ENCODE measurements around the gene STAT5A.

The STAT5A gene

DNA sequence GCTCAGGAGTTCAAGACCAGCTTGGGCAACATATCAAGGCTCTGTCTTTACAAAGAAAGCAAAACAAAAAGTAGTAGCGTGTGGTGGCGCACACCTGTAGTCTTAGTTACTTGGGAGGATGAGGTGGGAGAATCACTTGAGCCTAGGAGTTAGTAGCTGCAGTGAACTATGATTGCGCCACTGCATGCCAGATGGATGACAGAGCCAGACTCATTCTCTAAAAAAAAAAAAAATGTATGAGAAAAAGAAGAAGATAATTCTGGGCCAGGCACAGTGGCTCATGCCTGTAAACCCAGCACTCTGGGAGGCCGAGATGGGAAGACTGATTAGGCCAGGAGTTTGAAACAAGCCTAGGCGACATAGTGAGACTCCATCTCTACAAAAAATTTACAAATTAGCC, 40.6 kb upstream of the STAT5A start:
- DNase-seq (ENCODE audit: low read depth) = no peak

GRCh38 chr17:42248351-42249179, 39.7 kb upstream of the STAT5A start:
- peak overlapping the region; percentile 61 for H3K4me3 ChIP-seq (ENCODE audit: low read depth, low read length)
- TF ChIP-seq CTCF (IDR thresholded peaks at IDR 0.05; ENCODE audit: insufficient read depth, low read depth, low read length, missing control alignments) = no peak
- peak; percentile 90 for DNase-seq (ENCODE audit: low read depth)

More for the DNA sequence above, 40.6 kb upstream of the STAT5A start:
- no peak overlapping the region for H3K4me3 ChIP-seq (ENCODE audit: low read depth, low read length)
- TF ChIP-seq CTCF (IDR thresholded peaks at IDR 0.05; ENCODE audit: insufficient read depth, low read depth, low read length, missing control alignments) = no peak

DNA sequence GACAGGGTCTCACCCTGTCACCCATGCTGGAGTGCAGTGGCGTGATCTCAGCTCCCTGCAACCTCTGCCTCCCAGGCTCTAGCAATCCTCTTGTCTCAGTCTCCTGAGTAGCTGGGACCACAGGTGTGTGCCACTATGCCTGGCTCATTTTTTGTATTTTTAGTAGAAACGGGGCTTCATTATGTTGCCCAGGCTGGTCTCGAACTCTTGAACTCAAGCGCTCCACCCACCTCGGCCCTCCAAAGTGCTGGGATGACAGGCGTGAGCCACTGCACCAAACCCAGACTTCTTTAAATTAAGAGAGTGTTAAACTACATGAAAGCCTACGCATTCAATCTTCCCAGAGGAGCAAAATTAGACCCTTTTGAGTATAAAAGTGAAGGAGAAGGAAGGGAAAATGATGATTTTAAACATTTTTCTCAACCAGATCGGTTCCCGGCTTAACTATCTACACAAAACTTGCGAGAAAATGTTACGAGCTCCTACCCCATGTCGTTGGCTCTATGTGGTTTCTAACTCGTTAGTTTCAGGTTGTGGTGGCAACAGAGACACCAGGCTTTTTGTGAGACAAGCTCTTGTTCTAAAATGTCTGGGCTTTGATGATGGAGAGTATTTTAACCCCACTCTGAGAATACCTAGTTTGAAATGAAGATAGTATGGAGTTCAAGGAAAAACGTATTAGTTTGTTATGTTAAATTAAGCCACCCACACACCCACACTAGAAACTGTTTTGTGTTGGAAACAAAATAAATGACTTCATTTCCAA, 38.4 kb upstream of the STAT5A start:
- H3K4me3 ChIP-seq (ENCODE audit: low read depth, low read length) = no peak overlapping the region; the same call in 1 of the 2 replicates
- no peak for TF ChIP-seq CTCF (IDR thresholded peaks at IDR 0.05; ENCODE audit: insufficient read depth, low read depth, low read length, missing control alignments)
- DNase-seq (ENCODE audit: low read depth) = peak; percentile 67

DNA sequence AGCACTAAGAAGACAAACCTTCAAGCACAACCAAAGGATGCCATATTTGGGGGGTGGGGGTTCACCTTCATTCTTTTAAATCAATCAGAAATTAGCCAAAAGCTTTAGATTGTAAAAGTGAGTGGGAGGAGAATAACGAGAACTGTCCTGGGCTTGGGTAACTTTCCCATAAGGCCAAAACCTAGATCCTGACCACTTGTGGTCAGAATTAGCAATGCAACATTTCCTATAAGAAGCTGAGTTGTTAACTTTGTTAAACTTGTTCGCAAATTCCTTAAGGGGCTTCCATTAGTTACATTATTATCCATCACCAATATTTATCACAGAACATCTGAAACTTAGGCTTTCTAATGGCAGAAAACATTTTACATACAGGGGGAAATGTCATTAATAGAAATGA, 37.2 kb upstream of the STAT5A start:
- no peak for DNase-seq (ENCODE audit: low read depth)
- no peak for TF ChIP-seq CTCF (IDR thresholded peaks at IDR 0.05; ENCODE audit: insufficient read depth, low read depth, low read length, missing control alignments)
- no peak overlapping the region for H3K4me3 ChIP-seq (ENCODE audit: low read depth, low read length)

DNA sequence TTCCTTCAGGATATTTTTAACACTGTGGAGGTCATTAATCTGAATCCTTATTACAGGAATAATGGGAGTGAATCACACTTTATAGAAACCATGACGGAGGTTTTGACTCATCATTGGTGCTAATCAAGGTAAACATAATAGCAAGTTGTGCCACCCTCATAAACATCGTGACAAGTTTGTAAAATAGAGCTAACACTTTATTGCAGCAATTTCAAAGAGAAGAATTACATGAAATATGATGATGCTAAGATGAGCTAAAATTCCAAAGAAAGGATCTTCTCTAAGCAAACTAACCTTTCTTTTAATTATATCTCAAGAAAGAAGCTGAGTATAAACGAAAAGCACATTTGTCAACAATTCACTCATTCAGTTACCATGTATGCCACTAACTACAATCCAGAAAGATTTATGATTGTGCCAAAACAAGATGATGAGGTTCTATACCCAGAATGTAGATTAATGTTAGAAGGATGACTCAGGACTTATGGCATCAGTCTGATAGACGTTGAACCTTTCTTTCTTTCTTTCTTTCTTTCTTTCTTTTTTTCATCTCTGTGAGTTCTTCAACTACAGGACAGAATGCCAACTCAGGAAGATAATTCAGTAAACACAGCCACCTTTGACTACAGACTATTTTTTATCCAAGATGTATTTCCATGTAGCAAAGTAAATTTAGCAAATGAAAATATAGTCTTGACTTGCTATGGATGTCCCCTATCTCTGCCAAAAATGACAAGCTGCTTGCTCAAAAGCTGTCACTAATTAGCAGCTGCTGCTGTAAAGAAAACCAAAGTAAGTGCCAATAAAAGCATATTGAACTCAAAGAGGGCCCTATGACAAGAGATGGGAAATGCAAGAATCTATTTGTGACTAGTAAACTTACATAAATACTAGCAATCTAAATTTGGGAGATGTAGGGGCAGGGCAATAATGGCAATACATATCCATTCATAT, 35.4 kb upstream of the STAT5A start:
- H3K4me3 ChIP-seq (ENCODE audit: low read depth, low read length) = no peak overlapping the region
- DNase-seq (ENCODE audit: low read depth) = no peak
- TF ChIP-seq CTCF (IDR thresholded peaks at IDR 0.05; ENCODE audit: insufficient read depth, low read depth, low read length, missing control alignments) = no peak

GRCh38 chr17:42253578-42253977, 34.7 kb upstream of the STAT5A start:
- no peak for DNase-seq (ENCODE audit: low read depth)
- no peak overlapping the region for H3K4me3 ChIP-seq (ENCODE audit: low read depth, low read length)
- TF ChIP-seq CTCF (IDR thresholded peaks at IDR 0.05; ENCODE audit: insufficient read depth, low read depth, low read length, missing control alignments) = no peak

All from GM12865 (cell line).